Endothelial cell (in vitro differentiated cells): ENCODE measurements around the gene KIF21B. TPM values are rescaled to one million over a fixed set of nuclear protein-coding genes. Genes with fewer than 3 reads are reported as not detected.
"Not testable (repeated sequence)": the region's sequence is repeated elsewhere in the genome, so short reads cannot be mapped to it uniquely, and the experiment has no call there.

ENCODE experiments used
- DNase-seq: peaks from one replicate; pipeline ENCODE4 v3.0.0; 2021; ENCODE audit warnings: low spot score
- H3K27ac Mint-ChIP-seq: one replicate; pipeline ENCODE4 v1.8.0; 2021; ENCODE audit warnings: mixed read lengths, inconsistent platforms; ENCODE audit not compliant: unreplicated experiment
- H3K27me3 Mint-ChIP-seq: one replicate; pipeline ENCODE4 v1.8.0; 2021; ENCODE audit warnings: mild to moderate bottlenecking, moderate library complexity, mixed read lengths, inconsistent platforms; ENCODE audit not compliant: unreplicated experiment
- H3K36me3 Mint-ChIP-seq: one replicate; pipeline ENCODE4 v1.8.0; 2021; ENCODE audit warnings: mild to moderate bottlenecking, low read depth, mixed read lengths, inconsistent platforms; ENCODE audit not compliant: unreplicated experiment
- H3K4me1 Mint-ChIP-seq: one replicate; pipeline ENCODE4 v1.8.0; 2021; ENCODE audit warnings: mild to moderate bottlenecking, mixed read lengths, inconsistent platforms; ENCODE audit not compliant: unreplicated experiment
- H3K4me3 Mint-ChIP-seq: one replicate; pipeline ENCODE4 v1.8.0; 2021; ENCODE audit warnings: mild to moderate bottlenecking, mixed read lengths, inconsistent platforms; ENCODE audit not compliant: unreplicated experiment
- H3K9me3 Mint-ChIP-seq: one replicate; pipeline ENCODE4 v1.8.0; 2021; ENCODE audit warnings: mixed read lengths, inconsistent platforms; ENCODE audit not compliant: unreplicated experiment
- total RNA-seq: library from RNA; stranded (reverse); fragmentation: NEBNext Ultra II Directional; extraction: Animal tissue kit (Norgen Biotek cat#: 25700); gene quantifications from one replicate; pipeline ENCODE4 v1.2.1, GENCODE V29; 2021; ENCODE audit not compliant: unreplicated experiment
- TF ChIP-seq, protein P1 (sequence below): fragments of 200-600 bp; sonication (generic); IDR thresholded peaks from one replicate; pipeline ENCODE4 v1.5.0; 2021; ENCODE audit warnings: antibody characterized with exemption; ENCODE audit not compliant: unreplicated experiment

Gene KIF21B
- total RNA-seq, 1 donor from 2014 or later = 8.4 TPM

DNA sequence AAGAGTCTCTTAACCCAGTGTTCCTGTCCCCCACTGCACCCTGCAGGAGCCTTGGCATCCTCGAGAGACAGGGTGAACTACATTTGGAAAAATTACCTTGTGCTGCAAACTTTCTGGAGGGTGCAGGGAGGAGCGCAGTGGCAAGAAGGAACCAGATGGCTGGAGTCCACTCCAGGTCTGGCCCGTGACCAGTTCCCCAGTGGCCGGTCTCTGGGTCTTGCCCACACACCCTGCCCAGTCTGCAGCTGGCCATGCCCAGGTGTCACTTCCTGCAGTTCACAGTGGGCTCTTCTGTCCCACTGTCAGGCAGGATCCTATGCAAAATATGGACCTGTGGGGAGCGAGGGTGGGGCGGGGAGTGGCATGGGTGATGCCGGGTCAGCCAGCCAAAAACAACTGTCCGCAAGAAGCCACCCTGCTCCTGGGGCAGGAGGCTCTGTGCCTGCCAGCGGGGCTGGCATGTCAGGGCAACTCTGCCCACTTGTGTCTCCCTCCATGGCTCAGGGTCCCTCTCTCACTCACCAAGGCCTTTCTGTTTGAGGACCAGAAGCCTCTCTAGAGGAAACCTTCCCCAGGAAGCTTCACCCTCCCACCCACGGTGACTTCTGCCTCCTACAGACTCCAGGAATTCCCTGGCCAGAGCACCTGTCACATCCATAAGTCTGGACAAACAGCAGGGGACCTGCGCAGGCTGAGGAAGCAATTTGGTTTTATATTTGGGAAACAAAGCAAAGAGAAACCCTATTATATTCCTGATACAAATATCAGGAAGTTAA is 55.6 kb downstream of the KIF21B start:
- Mint-ChIP-seq H3K27ac (no peak overlapping the region), H3K36me3 (no peaks in the 10 kb centered on the region), H3K27me3 (peaks cover 7% of the 10 kb centered on the region), H3K4me3 (no peak overlapping the region), H3K4me1 (no peaks in the 10 kb centered on the region), H3K9me3 (no peaks in the 10 kb centered on the region)
- DNase-seq = no peak
- TF ChIP-seq, protein P1, sequence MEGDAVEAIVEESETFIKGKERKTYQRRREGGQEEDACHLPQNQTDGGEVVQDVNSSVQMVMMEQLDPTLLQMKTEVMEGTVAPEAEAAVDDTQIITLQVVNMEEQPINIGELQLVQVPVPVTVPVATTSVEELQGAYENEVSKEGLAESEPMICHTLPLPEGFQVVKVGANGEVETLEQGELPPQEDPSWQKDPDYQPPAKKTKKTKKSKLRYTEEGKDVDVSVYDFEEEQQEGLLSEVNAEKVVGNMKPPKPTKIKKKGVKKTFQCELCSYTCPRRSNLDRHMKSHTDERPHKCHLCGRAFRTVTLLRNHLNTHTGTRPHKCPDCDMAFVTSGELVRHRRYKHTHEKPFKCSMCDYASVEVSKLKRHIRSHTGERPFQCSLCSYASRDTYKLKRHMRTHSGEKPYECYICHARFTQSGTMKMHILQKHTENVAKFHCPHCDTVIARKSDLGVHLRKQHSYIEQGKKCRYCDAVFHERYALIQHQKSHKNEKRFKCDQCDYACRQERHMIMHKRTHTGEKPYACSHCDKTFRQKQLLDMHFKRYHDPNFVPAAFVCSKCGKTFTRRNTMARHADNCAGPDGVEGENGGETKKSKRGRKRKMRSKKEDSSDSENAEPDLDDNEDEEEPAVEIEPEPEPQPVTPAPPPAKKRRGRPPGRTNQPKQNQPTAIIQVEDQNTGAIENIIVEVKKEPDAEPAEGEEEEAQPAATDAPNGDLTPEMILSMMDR = no peak

DNA sequence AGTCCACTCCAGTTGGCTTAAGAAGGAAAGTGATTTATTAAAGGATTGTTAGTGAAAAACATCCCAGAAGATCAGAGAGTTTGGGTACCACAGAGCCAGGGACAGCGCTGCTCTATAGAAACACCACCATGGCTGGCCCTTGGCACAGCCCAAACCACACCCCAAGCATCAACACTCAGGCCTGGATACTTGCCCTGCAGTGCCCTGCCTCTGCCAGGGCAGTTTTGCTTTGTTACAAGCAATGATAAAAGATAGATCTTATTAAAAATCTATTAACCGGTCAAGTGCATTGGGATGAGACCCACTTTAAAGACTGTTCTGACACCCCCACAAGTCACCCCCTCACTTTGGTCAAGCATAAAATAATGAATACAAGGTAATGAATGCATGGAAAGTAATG is 56.6 kb downstream of the KIF21B start:
- no peak overlapping the region for H3K4me3 Mint-ChIP-seq
- no peaks in the 10 kb centered on the region for H3K9me3 Mint-ChIP-seq
- H3K27me3 Mint-ChIP-seq = peaks cover 8% of the 10 kb centered on the region
- no peaks in the 10 kb centered on the region for H3K4me1 Mint-ChIP-seq
- H3K36me3 Mint-ChIP-seq = no peaks in the 10 kb centered on the region
- no peak for DNase-seq
- TF ChIP-seq, protein P1 = no peak
- no peak overlapping the region for H3K27ac Mint-ChIP-seq

DNA sequence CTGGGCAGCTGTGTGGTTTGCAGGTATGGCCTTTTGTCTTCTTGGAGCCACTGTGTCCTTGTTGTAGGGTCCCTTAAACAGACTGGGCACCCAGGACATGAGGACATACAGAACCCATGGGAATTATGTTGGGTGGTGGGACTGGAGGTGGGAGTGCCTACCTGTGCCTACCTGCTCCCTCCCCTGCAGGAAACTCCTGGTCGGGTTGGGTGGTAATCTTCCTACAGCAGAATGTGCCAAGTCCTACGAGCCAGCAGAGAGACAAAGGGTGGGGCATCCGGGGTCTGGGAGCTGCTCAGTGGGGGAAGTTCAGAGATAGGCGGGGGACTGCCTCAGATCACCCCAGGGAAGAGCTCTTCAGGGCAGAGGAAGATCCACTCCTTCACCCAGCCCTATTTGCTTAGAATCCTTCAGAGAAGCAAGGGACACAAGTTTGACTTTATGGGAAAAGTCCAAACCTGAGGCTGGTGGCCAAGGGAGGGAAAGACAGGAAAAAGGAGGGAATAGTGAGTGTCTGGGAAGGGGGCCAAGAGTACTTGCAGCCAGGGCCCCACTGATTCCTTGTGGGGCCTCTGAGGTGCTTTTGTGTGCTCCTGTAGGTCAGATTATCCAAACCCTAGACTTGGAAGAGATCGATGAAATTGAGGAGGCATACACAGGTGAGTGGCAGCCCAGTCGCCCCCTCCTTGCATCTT is 58.3 kb downstream of the KIF21B start:
- H3K27ac Mint-ChIP-seq = no peak overlapping the region
- H3K4me1 Mint-ChIP-seq = no peaks in the 10 kb centered on the region
- no peak for DNase-seq
- TF ChIP-seq, protein P1 = no peak
- no peaks in the 10 kb centered on the region for H3K9me3 Mint-ChIP-seq
- peaks cover 8% of the 10 kb centered on the region for H3K27me3 Mint-ChIP-seq
- H3K4me3 Mint-ChIP-seq = no peak overlapping the region
- H3K36me3 Mint-ChIP-seq = no peaks in the 10 kb centered on the region

DNA sequence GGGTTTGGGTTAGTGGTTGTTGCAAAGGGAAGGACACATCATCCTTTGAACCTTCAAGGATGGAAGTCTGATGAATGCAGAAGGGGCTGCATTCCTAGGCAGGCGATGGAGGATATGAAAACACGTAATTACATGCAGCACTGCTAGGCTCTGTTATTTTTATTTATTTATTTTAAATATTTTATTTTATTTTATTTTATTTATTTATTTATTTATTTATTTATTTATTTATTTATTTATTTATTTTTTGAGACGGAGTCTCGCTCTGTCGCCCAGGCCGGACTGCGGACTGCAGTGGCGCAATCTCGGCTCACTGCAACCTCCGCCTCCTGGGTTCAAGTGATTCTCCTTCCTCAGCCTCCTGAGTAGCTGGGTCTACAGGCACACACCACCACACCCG is 59.6 kb downstream of the KIF21B start:
- not testable (repeated sequence) for H3K9me3 Mint-ChIP-seq, H3K4me3 Mint-ChIP-seq, H3K27ac Mint-ChIP-seq, H3K36me3 Mint-ChIP-seq, H3K27me3 Mint-ChIP-seq, H3K4me1 Mint-ChIP-seq, DNase-seq

DNA sequence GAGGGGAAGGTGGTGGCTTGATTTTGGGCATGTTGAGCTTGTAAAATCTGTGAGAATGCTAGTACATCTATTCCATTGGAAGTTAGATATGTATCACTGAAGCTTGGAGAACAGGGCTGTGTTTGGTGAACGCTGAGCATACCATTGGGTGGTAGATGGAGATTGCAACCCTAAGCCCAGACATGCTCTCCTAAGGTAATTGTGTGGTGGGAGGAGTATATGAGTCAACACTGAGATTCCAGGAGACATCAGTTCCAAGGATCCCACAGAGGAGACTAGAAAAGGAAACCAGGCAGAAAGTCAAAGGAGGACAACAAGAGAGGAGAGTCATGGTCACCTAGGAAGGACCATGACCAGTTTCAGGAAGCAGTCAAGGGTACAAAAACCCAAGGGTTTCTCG is 60.4 kb downstream of the KIF21B start:
- no peaks in the 10 kb centered on the region for H3K36me3 Mint-ChIP-seq
- no peak for DNase-seq
- H3K4me3 Mint-ChIP-seq = no peak overlapping the region
- H3K27ac Mint-ChIP-seq = no peak overlapping the region
- H3K9me3 Mint-ChIP-seq = no peaks in the 10 kb centered on the region
- H3K4me1 Mint-ChIP-seq = no peaks in the 10 kb centered on the region
- H3K27me3 Mint-ChIP-seq = peaks cover 6% of the 10 kb centered on the region
- TF ChIP-seq, protein P1 = no peak
